GM19452 (cell line): ENCODE measurements around the gene MGMT.

Experiments
- ATAC-seq: cut with Tn5 transposase; IDR thresholded peaks from one replicate; pipeline ENCODE4 v1.9.1; 2021; ENCODE audit not compliant: unreplicated experiment

Gene MGMT

DNA sequence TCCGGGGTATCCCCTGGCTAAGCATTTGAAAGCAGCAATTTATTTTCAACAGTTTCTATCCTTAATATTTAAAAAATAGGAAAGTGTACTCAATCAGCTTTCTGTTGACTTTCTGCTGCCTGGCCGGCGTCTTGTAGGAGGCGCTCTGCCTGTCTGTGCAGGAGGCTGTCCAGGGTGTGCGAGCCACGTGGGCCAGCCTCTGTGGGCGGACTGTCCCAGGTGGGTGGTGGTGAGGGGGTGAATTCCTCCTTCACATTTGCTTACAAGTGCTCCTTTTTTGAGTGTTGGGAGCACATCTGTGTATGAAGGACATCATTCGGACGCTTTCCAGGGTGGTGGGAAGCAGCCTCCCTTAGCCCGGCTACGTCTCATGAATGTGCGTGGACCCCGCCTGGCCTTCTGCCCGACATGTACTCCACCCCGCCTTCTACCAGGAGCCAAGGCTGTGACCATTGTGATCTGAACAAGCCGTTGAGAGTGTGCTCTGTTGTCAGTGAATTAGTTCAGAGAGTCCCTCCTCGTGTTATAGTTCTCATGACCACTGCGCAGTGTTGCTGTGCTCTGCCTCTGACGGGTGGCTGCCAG, 114.9 kb downstream of the MGMT start:
- ATAC-seq, result no peak

DNA sequence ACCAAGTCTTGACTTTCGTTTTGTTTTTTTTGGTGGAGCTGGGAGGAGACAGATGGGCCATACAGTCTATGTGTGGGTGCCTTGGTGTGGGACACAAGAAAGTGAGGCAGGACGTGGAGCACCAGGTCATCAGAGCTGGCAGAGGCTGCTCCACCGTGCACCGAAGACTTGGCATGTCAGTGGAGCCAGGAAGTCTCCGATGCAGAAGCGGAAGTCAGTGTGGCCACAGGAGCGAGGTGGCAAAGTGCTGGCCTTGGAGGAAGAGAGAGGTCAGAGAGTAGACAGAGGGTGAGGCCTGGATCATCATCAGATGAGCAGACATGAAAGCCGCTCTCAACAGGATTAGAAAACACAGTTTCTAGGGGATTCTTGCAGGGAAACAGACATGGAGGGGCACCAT, 116.8 kb downstream of the MGMT start:
- no peak for ATAC-seq

DNA sequence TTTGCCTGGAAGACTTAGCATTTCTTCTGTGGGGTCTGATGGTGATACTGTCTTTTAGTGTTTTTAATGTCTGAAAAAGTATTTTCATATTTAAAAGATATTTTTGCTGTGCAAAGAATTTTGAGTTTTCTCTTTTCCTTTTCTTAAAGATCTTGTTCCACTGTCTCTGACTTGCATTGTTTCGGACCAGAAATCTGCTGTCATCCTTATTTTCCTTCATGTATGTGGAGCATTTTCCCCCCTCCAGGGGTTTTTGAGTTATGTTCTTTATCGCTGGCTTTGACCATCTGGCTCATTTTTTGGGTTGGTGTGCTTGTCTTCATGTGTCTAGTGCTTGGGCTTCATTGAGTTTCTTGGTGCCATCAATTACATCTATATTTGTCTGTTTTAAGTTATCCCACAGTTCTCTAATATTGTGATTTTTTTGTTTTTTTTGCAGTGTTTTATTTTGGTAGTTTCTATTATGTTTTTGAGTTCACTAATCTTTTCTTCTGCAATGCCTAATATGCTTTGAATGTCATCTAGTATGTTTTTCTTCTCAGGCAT, 119.9 kb downstream of the MGMT start:
- no peak for ATAC-seq

DNA sequence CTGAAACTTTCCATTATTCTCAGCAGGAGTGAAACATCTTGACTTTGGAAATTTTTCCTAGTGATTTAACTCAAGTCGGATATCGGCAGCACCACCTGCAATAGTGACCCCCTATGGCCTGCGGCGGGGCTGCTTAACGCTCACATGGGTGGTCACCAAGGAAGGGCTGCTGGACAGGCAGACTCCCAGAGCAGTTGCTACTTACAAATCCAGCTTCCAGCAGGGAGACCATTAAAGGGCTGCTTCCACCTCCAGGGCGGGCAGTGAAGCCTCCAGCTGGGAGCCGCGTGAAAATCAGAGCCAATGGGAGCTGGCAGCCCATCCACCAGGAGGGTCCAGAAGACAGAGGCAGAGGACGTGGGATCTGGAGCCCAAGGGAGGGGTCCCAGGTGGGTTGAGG, 122.5 kb downstream of the MGMT start:
- no peak for ATAC-seq

DNA sequence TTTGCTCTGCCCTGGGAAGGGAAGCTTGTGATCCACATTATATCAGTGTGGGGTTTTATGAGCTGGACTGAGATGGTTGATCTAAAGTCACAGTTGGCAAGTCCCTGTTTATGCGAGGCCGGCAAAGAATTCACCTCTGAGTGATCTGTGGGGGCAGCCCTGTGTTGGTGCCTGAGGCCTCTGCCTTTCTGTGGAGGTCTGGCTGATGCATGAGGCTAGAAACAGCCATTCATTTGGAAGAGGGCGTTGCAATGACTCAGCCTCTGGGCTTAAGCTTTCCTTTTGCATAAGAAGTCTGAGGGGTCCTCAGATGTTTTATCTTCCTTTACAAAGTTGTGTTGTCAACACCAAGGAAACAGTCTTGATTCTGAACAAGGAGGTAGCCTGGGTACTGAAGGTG, 126.9 kb downstream of the MGMT start:
- no peak for ATAC-seq

DNA sequence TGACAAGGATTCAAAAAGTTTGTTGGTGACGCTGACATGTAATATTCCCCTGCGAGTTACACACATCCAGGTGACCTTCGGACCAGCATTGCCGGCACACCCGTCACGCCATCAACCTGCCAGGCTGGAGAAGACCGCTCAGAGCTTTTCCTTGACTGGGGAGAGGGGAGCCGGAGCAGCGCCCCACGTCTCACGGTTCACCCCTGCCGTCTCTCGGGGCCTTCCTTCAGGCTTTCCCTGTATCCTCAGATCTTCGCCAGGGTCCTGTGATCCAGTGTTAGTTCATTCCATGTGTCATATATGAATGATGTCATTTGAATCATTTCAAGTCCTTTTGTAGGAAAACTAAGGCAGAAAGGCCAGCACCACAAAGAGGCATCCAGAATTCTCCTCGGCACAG, 127.8 kb downstream of the MGMT start:
- ATAC-seq, result no peak

DNA sequence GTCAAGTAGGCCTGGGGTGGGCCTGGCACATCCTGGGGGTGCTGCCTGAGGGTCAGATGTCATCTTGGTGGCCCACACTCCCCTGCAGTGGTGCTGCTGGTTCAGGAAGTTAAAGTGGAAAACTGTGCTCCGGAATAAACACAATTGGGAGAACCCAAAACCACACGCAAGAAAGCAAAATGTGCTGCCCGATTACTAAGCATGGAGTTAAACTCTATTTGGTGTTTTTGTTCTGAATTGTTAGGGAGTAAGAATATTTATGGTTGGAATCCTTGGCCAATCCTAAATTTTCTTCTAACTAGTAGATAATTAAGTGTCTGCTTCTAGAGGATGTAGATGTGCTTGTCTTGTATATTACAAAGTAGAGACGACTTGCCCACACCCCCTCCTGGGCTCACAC, 131.4 kb downstream of the MGMT start:
- no peak for ATAC-seq

DNA sequence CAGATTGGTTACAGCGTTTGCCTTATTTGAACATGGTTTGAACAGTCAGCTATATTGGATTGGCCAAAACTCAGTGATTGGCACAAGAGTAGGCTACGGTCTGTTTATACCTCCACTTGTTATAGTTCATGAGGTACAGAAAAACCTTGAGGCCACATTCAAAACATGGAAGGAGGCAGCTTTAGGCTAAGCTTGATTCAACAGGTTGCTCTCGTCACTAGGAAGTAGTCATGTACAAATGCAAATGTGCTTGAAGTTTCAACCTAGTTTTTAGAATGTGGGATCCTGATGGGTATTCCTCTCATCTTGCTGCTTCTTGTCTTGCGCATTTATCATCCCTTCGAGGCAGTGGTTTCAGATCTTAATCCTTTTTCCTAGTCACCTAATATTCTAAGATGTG, 132.1 kb downstream of the MGMT start:
- ATAC-seq, result no peak

DNA sequence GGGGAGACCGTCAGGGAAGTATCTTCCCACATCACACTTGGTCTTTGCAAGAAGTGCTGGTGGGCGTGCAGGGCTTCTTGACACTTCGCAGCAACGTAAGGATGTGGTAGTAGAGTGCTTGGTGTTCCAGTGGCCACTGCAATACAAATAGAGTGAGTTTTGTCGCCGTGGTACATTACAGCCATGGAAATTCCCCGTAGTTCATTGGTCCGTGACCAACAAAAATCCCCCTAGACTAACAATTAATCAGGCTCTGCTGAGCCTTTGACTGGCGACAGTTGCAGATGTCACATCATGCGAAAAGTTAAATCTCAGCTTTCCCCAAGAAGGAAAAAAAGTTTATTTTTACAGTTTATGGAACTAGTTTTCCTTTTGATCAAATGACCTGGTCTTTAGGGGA, 134.7 kb downstream of the MGMT start:
- ATAC-seq, result peak; percentile 50

DNA sequence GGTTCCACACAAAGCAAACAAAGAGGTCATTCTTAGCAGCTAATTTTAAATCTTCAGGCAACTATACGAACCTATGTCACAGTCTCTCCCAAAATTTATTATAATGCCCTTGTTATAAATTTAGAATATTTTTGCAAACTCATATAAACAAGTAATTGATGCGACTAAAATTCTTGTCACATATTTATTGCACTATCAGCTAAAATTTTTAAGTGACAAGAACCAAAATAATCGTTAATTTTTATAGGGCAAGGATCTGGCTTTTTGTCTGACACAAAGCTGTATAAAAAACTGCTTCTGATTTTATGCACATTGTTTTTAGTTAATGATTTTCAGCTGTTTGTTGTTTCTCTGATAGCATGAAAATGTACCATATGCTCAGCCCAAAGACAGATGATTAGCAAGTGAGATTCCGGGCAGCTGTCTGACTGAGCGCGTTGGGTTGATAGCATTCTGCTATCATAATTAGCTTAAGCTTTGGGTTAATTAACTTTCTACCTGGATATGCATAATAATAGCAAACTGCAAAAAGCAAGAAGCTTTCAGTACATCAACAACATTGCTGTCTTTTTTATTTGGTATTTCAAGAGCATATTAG, 136.0 kb downstream of the MGMT start:
- no peak for ATAC-seq

DNA sequence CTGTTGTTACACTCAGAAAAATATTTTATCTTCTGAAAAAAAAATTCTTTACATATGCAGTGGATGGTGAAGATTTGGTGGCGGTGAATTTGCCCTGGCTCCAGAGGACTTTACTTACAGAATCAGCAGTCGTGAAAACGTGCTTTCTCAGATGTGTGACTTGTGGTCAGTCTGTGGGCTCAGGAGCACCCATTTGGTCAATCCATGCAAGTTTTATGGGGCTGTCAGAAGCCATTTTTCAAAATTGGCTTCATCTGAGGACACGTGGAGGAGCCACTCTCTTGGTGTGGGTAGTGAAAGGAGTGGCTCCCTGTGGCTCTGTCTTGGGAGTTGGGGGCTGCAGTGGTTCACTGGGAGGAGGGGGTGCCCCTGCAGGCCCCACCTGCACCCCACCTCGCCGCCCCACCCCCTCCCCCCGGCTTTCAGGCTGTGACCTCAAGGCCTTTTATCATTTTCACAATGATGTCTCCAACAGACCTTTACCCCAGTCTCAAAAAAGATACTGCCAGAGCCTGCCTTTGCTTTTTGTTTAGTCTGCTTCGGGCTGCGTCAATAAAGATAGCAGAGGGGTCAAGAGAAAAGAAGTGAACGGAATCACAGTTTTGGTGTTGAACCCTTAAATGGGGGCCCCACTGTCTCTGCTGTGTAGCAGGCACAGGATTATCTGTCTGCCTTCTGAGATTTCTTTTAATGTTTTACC, 137.4 kb downstream of the MGMT start:
- no peak for ATAC-seq

DNA sequence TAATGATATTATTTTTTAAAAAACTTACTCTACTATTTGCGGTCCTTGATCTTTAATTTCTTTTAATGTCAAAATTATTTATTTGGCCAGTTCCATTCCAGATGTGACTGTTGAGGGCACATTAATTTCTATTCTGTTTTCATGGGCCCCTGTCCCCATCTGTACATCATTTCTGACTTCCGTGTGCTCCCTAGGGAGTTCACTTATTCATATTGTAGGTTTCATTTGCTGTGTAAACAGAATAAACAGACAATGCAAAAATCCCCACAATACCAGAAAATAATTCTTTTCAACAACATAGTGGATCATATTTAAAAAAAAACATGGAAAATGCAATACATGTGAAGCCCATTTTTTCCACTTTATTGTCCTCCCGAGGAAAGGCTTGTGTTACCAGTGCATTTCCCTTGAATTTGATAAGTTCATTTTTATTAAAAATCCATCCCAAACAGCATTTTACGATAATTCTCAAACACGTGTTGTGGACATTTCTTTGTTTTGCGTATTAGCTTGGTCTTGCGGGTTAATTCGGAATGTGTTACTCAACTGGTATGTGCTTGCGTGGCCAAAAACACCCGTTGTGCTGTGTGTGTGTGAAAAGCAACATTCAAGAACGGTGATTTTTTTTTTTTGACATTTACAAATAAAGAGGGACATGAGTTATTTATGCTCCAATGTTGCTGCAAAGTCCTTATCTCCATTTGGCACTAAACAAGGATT, 138.4 kb downstream of the MGMT start:
- ATAC-seq, result no peak

DNA sequence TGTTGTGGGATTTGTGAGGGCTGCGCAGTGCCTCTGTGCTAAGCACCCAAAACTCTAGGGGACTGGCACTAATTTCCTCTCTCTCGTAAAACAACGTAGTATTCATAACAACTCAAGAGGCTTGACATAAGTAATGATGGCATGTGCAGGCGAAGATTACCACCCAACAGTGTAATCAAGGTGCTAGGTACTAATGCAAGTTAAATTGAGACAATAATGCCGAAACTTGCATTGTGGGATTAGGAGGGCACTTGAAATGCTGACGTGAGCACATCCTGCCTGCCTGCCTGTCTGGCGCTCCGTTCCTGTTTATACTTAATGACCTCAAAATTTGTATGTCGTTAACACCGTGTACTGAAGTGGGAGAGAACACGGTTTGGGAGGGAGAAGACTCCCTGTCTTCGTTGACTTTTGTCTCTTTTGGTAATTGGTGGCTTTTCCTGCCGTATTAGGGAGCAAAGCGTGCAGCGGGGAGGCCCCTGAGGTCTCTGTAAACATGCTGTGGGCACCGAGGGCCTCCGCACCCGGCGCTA, 139.0 kb downstream of the MGMT start:
- no peak for ATAC-seq

DNA sequence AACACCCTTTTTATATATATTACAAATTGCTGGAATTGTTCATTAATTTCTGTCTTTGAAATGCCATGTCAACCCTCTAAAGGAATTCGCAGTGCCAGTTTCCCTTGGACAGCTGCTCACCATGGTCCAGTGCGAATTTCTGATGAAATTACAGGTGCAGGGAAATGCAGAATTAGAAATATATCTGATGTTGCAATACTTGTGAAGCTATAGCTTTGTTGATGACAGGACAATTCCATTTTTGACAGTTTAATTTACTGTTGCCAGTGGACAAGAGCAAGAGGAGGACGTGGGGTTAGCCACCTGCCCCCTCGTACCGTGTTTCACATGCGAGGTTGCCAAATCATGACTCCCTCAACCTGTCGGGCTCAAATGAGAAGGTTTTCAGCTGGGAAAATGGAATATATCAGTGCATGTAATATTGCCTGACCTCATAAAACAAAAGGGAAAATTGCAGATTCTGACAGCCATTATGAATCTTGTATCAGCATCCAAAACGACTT, 140.6 kb downstream of the MGMT start:
- no peak for ATAC-seq

DNA sequence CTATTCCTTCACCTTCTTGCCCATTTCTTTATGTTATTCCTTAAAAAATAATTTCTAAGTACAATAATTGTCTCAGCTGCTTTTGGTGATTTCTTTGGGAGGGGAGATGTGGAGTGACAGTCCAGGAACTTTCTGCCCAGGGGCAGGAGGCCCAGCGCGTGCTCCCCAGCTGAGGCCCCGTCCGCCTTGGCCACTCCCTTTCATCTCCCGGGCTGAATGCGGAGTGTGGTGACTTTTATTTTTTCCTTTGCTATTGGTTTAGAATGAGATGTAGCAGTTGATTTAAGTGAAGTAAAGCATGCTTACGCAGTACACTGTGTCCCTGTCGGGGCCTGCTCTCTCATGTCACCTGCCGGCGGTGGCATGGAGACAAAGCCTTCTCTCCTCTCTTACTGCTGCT, 141.6 kb downstream of the MGMT start:
- no peak for ATAC-seq

DNA sequence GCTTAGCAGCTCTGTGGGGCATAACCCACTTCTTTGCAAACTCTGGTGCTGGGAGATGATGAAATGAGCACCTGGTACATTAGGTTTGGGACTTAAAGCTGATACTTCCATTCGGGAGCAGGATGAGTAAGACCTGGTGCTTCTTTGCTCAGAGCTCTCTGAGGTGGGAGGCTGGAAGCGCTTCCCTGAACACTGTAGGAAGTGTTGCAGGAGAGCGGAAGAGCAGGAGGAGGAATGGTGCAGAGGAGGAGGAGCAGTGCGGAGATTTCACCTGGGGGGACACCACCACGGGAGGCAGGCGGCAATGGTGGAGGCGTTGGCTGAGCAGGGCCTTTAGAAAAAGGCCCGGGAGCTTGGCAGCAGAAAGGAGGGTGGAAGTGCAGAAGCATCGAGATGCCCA, 142.5 kb downstream of the MGMT start:
- no peak for ATAC-seq

DNA sequence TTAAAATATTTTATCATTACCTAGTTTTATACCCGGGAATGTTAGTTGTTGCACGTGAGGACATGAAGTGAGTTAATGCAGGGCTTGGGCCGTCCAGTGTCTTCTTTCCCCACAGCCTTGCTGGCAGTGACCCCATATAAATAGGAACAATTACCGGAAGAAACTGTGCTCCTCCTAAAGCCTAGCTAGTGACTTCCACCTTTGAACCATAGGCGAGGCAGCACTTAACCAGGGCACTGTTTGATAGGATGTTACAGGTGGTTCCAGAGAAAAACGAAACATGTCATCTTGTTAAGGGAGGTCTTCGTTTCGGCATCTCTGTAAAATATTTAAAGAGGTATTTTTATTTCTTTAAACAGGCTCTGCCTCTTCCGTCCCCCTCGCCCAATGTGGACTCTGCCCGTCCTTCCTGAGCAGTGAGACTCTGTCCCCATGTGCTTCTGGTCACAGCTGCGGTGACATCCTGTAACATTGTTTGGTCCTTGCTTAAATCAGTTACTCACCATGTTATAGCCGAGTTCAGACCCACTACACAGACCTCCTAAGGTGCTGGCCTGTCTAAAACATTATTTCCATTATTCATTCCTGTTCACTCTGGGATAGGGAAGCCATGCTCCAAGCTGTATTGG, 145.6 kb downstream of the MGMT start:
- ATAC-seq, result no peak

DNA sequence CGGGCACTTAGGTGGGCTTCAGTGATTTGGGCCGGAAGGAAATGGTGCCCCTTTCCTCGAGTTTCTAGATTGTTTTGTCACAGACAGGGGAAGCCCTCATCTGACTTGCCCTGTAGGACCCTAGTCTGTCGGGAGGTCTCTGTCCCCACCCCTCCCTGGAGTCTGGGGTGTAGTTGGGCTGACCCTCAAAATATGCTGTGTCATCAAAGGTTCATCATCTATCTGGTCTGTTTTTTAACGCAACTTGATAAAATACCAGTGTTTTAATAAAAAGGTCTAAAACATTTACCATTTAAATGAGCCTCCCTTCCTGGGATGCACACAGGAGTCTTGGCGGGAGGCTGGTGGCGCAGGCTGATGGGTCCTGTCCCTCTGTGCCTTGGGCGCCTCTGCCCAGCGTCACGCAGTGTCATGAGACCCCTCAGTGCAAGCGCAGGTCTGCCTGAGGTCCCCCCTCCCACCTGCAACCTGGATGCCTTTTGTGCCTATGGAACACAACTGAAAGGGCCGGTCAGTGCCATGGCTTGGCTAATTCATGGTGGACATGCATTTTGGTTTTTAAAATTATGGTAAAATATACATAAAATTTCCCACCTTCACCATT, 146.4 kb downstream of the MGMT start:
- no peak for ATAC-seq

DNA sequence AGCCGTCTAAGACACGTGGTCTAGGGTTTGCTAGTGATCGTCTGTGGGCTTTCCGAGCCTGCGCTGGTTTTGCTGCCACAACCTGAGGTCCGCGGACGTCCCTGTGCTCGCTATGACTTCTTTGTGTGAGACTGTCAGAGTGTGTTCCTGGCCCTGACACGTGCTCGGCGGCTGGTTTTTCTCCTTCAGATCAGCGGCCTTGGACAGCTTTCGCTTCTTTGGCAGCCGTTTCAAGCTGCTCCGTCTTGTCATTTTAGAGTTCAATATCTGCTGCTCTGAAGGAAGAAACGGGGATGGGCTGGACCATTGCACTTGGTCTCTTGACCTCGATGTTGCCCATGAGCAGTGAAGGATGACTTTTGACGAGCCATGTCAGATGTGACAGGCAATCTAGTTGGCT, 147.3 kb downstream of the MGMT start:
- ATAC-seq, result no peak

DNA sequence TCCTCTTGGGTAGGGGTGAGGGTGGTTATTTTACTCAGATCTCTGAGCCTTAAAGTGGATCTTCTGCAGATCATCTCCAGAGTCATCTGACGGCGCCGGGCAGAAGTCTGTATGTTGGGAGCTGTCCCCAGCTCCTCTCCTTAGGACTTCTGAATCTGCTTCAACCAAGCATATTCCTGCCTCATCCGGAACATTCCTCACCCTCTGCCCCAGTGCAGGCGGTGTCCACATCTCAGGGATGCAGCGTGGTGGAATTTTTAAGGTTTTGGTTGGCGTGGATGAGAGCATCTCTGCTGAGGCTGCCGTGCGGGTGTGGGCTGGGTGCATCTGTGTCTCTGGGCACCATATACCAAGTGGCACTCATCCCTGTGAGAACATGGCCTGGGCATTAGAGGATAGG, 148.3 kb downstream of the MGMT start:
- no peak for ATAC-seq
